Measurements from ENCODE around the gene ADAMTS18.

- TF ChIP-seq, protein P1, sequence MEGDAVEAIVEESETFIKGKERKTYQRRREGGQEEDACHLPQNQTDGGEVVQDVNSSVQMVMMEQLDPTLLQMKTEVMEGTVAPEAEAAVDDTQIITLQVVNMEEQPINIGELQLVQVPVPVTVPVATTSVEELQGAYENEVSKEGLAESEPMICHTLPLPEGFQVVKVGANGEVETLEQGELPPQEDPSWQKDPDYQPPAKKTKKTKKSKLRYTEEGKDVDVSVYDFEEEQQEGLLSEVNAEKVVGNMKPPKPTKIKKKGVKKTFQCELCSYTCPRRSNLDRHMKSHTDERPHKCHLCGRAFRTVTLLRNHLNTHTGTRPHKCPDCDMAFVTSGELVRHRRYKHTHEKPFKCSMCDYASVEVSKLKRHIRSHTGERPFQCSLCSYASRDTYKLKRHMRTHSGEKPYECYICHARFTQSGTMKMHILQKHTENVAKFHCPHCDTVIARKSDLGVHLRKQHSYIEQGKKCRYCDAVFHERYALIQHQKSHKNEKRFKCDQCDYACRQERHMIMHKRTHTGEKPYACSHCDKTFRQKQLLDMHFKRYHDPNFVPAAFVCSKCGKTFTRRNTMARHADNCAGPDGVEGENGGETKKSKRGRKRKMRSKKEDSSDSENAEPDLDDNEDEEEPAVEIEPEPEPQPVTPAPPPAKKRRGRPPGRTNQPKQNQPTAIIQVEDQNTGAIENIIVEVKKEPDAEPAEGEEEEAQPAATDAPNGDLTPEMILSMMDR (IDR thresholded peaks at IDR 0.05) = no peak
- TF ChIP-seq POLR2A (IDR thresholded peaks at IDR 0.05) = no peak
- TF ChIP-seq EP300 (IDR thresholded peaks at IDR 0.05) = no peak
Observed at GRCh38 chr16:77445324-77445723, 10.5 kb upstream of the ADAMTS18 start.
